H7 (cell line): ENCODE data around the gene TMEM140. TPM values are rescaled to one million over a fixed set of nuclear protein-coding genes. Genes with fewer than 3 reads are reported as not detected.

ENCODE experiments used
- DNase-seq: peaks from one replicate; pipeline ENCODE4 v3.0.0; 2012
- H3K27me3 ChIP-seq: 2 replicates; pipeline ENCODE4 v1.6.0; 2011; ENCODE audit warnings: mild to moderate bottlenecking, low read length; ENCODE audit not compliant: control insufficient read depth, insufficient read depth
- H3K36me3 ChIP-seq: replicated peaks from 2 replicates; pipeline ENCODE4 v1.5.1; 2011; ENCODE audit warnings: low read length; ENCODE audit not compliant: control insufficient read depth, insufficient read depth
- H3K4me3 ChIP-seq: 2 replicates; pipeline ENCODE4 v1.5.1; 2011; ENCODE audit warnings: low read depth, mild to moderate bottlenecking, control low read depth, low read length, moderate library complexity; ENCODE audit not compliant: insufficient read depth
- total RNA-seq: library from RNA; depleted of rRNA; stranded (reverse); fragments of >200 nt; shearing (Covaris generic); gene quantifications from 2 replicates; pipeline ENCODE4 v1.2.3, GENCODE V29; 2014

The TMEM140 gene
- total RNA-seq, 1 experiment from 2014 or later, result not detected

- Histone ChIP-seq H3K4me3 (no peak overlapping the region), H3K27me3 (no peaks in the 10 kb centered on the region), H3K36me3 (no peaks in the 10 kb centered on the region)
- no peak for DNase-seq
Measured at GRCh38 chr7:135175931-135176330, 28.1 kb downstream of the TMEM140 start.

DNA sequence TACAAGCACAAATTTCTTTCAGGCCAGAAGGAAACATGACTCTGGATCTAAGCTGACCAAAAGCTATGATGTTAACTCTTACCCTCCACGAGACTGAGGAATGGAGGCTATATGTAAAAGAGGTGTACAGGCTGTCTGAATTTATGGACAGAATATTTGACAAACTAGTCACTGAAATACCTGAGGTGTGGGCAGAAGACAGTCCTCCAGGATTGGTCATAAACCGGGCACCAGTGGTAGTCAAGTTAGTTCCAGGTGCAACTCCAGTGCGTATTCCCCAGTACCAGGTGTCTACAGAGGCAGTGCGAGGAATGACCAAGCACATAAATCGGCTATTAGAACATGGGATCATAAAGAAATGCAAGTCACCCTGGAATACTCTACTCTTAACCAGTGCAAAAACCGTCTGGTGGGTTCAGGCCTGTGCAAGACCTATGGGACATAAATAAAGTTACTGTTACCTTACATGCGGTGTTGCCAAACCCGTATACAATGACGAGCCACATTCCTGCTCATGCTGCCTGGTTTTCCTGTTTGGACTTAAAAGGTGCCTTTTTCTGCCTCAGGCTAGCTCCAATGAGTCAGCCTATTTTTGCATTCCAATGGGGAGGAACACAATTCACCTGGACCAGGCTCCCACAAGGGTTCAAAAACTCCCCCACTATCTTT is 29.3 kb downstream of the TMEM140 start:
- DNase-seq, result no peak
- H3K27me3 ChIP-seq, result no peaks in the 10 kb centered on the region
- H3K4me3 ChIP-seq, result no peak overlapping the region
- no peaks in the 10 kb centered on the region for H3K36me3 ChIP-seq

- DNase-seq, result no peak
- no peaks in the 10 kb centered on the region for H3K36me3 ChIP-seq
- H3K4me3 ChIP-seq, result no peak overlapping the region
- no peaks in the 10 kb centered on the region for H3K27me3 ChIP-seq
Measured at GRCh38 chr7:135178364-135178763, 30.5 kb downstream of the TMEM140 start.

- no peak overlapping the region for H3K4me3 ChIP-seq
- 0 out of 2 replicates have a peak, but pooled peaks cover 1% of the 10 kb centered on the region for H3K36me3 ChIP-seq
- DNase-seq, result no peak
- H3K27me3 ChIP-seq, result no peaks in the 10 kb centered on the region
Measured at GRCh38 chr7:135179321-135179925, 31.6 kb downstream of the TMEM140 start.

DNA sequence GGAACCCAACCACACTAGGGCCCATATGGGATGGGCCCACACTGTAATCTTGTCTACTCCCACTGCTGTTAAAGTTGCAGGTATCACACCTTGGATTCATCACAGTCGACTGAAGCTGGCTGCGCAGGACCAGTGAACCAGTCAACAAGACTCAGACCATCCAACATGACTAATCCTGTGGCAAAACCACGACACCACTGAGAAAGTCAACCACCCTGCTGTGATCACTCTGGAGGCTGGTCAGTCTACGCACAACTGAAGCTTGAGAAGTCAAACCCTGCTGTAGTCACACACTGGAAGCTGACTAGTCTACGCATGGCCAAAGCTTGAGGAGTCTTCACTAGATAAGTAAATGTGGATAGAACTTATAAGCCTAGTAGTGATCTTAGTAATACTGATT is 32.2 kb downstream of the TMEM140 start:
- Histone ChIP-seq H3K36me3 (0 out of 2 replicates have a peak, but pooled peaks cover 1% of the 10 kb centered on the region), H3K4me3 (no peak overlapping the region), H3K27me3 (no peaks in the 10 kb centered on the region)
- DNase-seq, result no peak

DNA sequence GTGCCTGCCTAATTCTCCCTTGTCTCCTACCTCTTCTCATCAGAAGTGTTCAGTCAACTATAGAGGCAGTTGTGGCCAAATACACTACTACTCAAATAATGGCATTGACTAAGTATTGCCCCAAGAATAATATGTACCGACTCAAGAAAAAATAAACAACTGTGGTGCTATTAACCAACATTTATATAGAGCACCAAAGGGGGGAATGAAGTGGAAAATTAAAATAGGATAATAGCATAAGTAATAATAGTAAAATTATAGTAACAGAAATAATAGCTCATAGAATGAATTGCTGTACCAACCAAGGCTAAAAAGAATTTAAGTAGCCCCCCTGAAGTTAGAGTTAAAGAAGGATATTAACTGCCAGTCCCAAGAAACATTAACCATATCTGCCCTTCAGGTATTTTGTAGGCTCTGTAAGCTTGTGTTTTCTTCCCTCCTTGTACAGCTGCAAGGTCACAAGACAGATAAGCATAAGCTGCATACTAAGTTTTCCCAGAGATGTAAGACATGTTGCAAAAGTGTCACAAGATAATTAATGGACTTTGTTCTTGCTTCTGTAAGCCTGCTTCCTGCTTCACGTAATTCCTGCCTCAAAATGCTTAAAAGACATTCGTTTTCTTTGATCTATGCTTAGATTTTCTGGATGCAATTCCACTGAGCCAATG is 33.5 kb downstream of the TMEM140 start:
- Histone ChIP-seq H3K27me3 (no peaks in the 10 kb centered on the region), H3K36me3 (peaks cover 6% of the 10 kb centered on the region), H3K4me3 (no peak overlapping the region)
- no peak for DNase-seq

DNA sequence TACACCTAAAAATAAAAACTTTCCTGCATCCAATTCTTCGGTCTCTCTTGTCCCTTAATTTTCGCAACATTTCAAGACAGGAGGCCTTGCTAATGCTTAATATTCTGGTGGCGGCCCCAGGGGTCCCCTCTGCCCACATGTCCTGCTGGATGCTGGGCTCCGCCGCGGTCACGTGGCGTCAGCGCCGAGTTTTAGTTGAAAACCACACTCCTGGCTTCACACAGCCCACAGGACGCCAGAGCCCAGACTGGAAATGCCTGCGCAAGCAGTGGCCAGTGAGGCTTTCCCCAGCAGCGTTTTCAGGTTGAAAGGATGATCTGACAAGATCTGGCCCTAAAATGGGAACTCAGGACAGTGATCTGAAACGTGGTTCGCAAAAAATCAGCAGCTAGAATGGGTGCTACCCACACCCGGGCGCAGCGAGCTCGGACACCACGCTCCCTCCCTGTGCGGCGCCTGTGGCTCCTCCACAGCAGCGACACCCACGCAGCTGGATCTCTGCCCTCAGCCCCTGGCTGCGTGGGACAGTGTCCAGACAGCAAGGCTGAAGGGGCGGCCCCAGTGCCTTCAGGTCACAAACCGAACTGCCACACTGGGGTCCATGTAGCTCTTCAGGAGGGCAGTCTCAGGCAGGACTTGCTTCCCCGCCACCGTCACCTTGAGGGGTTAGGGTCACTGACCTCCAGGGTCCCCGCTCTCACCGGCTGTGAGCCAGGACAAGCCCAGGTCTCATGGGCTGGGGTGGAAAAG is 34.2 kb downstream of the TMEM140 start:
- Histone ChIP-seq H3K4me3 (no peak overlapping the region), H3K36me3 (peaks cover 9% of the 10 kb centered on the region), H3K27me3 (no peaks in the 10 kb centered on the region)
- DNase-seq, result no peak

GRCh38 chr7:135183478-135183877 is 35.6 kb downstream of the TMEM140 start:
- Histone ChIP-seq H3K27me3 (no peaks in the 10 kb centered on the region), H3K4me3 (no peak overlapping the region), H3K36me3 (peaks cover 10% of the 10 kb centered on the region)
- no peak for DNase-seq

GRCh38 chr7:135184254-135184841 is 36.5 kb downstream of the TMEM140 start:
- H3K4me3 ChIP-seq, result no peak overlapping the region
- H3K27me3 ChIP-seq, result no peaks in the 10 kb centered on the region
- H3K36me3 ChIP-seq, result peaks cover 12% of the 10 kb centered on the region
- no peak for DNase-seq

DNA sequence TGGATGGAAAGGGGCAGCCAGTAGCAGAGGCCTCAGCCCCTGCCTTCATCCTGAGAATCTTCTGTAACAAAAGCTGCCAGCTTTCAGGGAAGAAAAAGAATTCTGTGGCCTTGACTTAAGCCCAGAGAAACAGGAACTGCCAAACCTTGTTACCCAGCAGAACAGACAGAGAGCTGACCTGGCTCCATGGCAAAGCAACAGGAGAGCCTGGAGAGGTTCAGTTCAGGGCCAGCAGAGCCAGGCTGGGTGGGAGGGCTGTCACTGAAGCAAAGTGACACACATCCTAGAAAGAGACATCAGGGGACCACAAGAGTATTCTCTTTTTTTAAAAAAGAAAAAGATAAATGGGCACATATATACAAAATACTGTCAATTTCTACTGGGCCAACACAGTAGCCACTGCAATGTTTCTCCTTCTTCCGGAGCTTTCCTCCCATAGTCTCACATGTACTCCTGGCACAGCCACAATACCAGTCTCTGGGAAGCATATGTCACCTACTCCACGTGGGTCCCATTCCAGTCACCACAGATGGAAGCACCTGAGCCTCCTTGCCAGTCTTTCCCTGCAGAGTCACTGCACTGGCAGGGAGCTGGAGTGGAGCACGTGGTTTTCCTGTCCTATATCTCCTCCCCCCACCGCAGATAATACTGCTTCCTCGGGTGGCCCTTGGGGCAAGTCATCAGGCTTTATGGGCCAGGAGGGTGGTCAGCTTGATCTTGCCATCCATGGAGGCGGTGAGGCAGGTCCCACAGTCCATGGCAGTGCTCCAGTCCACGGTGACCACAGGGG is 37.8 kb downstream of the TMEM140 start:
- Histone ChIP-seq H3K4me3 (no peak overlapping the region), H3K36me3 (peaks cover 12% of the 10 kb centered on the region), H3K27me3 (no peaks in the 10 kb centered on the region)
- DNase-seq, result no peak

DNA sequence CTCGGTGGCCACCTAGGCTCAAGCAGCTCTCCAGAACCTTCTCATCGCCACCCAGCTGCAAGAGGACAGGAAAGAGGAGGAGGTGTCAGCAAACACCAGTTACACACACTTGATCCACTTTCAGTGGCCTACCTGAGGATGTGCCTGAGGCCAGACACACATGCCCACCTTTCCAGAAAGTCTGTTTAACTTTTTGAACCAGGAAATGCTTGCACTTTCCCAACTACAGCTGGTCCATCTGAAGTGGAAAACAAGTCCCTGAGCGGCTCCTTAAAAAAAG is 38.3 kb downstream of the TMEM140 start:
- no peak for DNase-seq
- no peaks in the 10 kb centered on the region for H3K27me3 ChIP-seq
- peaks cover 12% of the 10 kb centered on the region for H3K36me3 ChIP-seq
- H3K4me3 ChIP-seq, result no peak overlapping the region

DNA sequence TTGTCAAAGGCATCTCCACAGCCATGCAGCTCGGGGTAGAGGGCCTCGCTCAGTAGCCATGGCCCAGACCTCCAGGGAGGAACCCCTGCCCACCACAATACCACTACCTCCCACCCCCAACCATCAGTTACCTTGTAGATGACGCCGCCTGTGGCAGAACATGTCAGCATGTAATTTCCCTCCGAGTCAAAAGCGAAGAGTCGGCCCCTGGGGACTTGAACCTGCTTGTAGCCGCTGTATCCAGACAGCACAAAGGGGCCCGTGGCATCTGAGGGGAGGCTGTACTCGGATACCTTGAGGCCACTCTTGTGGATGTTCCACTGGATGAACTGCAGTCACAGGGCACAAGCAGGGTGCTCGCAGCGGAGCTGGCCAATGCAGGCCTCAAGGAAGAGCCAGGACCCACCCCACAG is 39.0 kb downstream of the TMEM140 start:
- Histone ChIP-seq H3K36me3 (peaks cover 12% of the 10 kb centered on the region), H3K4me3 (no peak overlapping the region), H3K27me3 (no peaks in the 10 kb centered on the region)
- DNase-seq, result no peak

GRCh38 chr7:135188298-135188984 is 40.6 kb downstream of the TMEM140 start:
- H3K27me3 ChIP-seq, result no peaks in the 10 kb centered on the region
- peaks cover 12% of the 10 kb centered on the region for H3K36me3 ChIP-seq
- no peak overlapping the region for H3K4me3 ChIP-seq
- DNase-seq, result no peak
